Ascending aorta (tissue), 2 donors: ENCODE measurements around the gene ESPNL. TPM values are rescaled to one million over a fixed set of nuclear protein-coding genes. Genes with fewer than 3 reads are reported as not detected.
A peak's percentile ranks its signal among the peaks of the same experiment; 100 is the strongest.

Experiments used
- DNase-seq, 2 donors: peaks; one replicate each; pipeline ENCODE4 v3.0.0-alpha.2; 2019; ENCODE audit warnings: low spot score in 2 of 2
- H3K27ac ChIP-seq, 2 donors: fragments of 200-600 bp; sonication (generic); one replicate each; pipeline ENCODE4 v1.5.1; 2016 to 2017; ENCODE audit warnings: mild to moderate bottlenecking in 1 of 2
- H3K27me3 ChIP-seq: fragments of 200-600 bp; sonication (generic); one replicate; pipeline ENCODE4 v1.5.1; 2017
- H3K36me3 ChIP-seq, 2 donors: fragments of 200-600 bp; sonication (generic); one replicate each; pipeline ENCODE4 v1.5.1; 2016
- H3K4me1 ChIP-seq, 2 donors: fragments of 200-600 bp; sonication (generic); one replicate each; pipeline ENCODE4 v1.5.1; 2016 to 2017; ENCODE audit warnings: mild to moderate bottlenecking in 1 of 2
- H3K4me3 ChIP-seq, 2 donors: fragments of 200-600 bp; sonication (generic); one replicate each; pipeline ENCODE4 v1.5.1; 2016 to 2017; ENCODE audit warnings: mild to moderate bottlenecking in 1 of 2
- H3K9me3 ChIP-seq, 2 donors: fragments of 200-600 bp; sonication (generic); one replicate each; pipeline ENCODE4 v1.5.1; 2016
- intact Hi-C: fragments of 100-400 bp; cut with DNase I; formaldehyde crosslinking; loops from one replicate; pipeline ENCODE4 v1.15.1; 2023
- total RNA-seq: library from RNA; depleted of rRNA; stranded (reverse); fragments of >200 nt; gene quantifications from one replicate; pipeline ENCODE4 v1.1.0, GENCODE V29; 2016
- TF ChIP-seq, protein P1 (sequence below), 3 experiments: fragments of 200-600 bp in 2 of 3; fragments of 450-650 bp in 1 of 3; sonication (generic) in 2 of 3; IDR thresholded peaks; one replicate each; pipeline ENCODE4 v1.5.1; 2016 to 2019; ENCODE audit warnings: antibody characterized with exemption in 3 of 3, mild to moderate bottlenecking in 1 of 3, moderate library complexity in 1 of 3

Gene ESPNL
- total RNA-seq, 1 donor from 2014 or later = not detected

DNA sequence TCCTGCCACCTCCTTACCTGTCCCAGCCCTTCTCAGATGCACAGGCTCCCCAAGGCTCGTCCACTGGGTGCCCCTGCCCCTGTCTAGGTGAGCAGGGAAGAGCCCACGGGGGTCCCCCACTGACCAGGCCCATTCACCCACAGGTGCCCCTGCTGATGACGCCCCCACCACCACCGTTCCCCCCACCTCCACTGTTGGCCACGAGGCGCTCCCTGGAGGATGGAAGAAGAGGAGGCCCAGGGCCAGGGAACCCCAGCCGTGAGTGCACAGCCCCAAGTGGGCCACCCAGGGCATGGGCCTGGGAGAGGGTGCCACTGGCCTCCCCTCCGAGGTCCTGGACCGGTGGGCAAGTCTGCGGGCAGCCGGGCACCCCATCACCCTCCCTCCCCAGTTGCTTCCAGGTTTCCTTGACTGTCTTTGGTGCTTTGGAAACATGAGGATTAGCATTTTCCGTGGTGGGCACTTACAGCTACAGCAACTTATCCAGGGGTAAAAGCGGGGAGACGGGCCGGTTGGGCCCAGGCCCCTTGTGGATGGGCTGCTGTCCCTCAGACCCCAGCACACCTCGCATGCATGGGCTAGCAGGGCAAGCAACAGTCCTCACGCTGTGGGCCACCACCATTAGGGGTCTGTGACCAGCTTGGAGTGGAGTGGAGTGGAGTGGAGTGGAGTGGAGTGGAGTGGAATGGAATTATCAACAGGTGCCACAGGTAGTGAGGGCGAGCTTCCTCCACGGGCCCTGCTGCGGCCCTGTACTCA lies 25.2 kb downstream of the ESPNL start:
- intact Hi-C loops = no loop called here
- no peaks in the 10 kb centered on the region for H3K36me3 ChIP-seq
- DNase-seq = no peak
- peaks cover 0 to under 1% of the 10 kb centered on the region in 2 donors for H3K4me1 ChIP-seq
- H3K27ac ChIP-seq = no peak overlapping the region
- no peaks in the 10 kb centered on the region for H3K9me3 ChIP-seq
- no peak overlapping the region for H3K4me3 ChIP-seq
- TF ChIP-seq, protein P1, sequence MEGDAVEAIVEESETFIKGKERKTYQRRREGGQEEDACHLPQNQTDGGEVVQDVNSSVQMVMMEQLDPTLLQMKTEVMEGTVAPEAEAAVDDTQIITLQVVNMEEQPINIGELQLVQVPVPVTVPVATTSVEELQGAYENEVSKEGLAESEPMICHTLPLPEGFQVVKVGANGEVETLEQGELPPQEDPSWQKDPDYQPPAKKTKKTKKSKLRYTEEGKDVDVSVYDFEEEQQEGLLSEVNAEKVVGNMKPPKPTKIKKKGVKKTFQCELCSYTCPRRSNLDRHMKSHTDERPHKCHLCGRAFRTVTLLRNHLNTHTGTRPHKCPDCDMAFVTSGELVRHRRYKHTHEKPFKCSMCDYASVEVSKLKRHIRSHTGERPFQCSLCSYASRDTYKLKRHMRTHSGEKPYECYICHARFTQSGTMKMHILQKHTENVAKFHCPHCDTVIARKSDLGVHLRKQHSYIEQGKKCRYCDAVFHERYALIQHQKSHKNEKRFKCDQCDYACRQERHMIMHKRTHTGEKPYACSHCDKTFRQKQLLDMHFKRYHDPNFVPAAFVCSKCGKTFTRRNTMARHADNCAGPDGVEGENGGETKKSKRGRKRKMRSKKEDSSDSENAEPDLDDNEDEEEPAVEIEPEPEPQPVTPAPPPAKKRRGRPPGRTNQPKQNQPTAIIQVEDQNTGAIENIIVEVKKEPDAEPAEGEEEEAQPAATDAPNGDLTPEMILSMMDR (IDR thresholded peaks at IDR 0.05) = no peak
- no peaks in the 10 kb centered on the region for H3K27me3 ChIP-seq

DNA sequence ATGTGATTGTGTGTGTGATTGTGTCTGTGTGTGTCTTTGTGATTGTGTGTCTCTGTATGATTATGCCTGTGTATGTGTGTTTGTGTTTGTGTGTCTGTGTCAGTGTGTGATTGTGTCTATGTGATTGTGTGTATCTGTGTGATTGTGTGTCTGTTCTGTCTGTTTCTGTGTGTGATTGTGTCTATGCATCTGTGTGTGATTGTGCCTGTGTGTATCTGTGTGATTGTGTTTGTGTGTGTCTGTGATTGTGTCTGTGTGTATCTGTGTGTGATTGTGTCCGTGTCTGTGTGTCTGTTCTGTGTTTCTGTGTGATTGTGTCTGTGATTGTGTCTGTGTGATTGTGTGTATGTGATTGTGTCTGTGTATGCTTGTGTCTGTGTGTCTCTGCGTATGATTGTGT lies 26.2 kb downstream of the ESPNL start:
- no peak for DNase-seq
- H3K4me3 ChIP-seq = no peak overlapping the region
- intact Hi-C loops = no loop called here
- no peak overlapping the region for H3K27ac ChIP-seq
- H3K27me3 ChIP-seq = no peaks in the 10 kb centered on the region
- TF ChIP-seq, protein P1 (IDR thresholded peaks at IDR 0.05) = no peak
- H3K36me3 ChIP-seq = no peaks in the 10 kb centered on the region
- no peaks in the 10 kb centered on the region for H3K9me3 ChIP-seq
- H3K4me1 ChIP-seq = no peaks in the 10 kb centered on the region

DNA sequence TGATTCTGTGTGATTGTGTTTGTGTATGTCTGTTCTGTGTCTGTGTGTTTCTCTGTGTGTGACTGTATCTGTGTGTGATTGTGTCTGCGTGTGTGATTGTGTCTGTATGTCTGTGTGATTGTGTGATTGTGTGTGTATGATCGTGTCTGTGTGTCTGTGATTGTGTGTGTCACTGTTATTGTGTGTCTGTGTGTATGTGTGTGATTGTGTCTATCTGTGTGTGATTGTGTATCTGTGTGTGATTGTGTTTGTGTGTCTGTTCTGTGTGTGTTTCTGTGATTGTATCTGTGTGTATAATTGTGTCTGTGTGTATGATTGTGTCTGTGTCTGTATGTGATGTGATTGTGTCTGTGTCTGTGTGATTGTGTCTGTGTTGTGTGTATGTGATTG lies 26.6 kb downstream of the ESPNL start:
- H3K4me1 ChIP-seq = no peaks in the 10 kb centered on the region
- H3K9me3 ChIP-seq = no peaks in the 10 kb centered on the region
- no peaks in the 10 kb centered on the region for H3K36me3 ChIP-seq
- no peaks in the 10 kb centered on the region for H3K27me3 ChIP-seq
- no peak for DNase-seq
- intact Hi-C loops = no loop called here
- H3K4me3 ChIP-seq = no peak overlapping the region
- TF ChIP-seq, protein P1 (IDR thresholded peaks at IDR 0.05) = no peak
- H3K27ac ChIP-seq = no peak overlapping the region

DNA sequence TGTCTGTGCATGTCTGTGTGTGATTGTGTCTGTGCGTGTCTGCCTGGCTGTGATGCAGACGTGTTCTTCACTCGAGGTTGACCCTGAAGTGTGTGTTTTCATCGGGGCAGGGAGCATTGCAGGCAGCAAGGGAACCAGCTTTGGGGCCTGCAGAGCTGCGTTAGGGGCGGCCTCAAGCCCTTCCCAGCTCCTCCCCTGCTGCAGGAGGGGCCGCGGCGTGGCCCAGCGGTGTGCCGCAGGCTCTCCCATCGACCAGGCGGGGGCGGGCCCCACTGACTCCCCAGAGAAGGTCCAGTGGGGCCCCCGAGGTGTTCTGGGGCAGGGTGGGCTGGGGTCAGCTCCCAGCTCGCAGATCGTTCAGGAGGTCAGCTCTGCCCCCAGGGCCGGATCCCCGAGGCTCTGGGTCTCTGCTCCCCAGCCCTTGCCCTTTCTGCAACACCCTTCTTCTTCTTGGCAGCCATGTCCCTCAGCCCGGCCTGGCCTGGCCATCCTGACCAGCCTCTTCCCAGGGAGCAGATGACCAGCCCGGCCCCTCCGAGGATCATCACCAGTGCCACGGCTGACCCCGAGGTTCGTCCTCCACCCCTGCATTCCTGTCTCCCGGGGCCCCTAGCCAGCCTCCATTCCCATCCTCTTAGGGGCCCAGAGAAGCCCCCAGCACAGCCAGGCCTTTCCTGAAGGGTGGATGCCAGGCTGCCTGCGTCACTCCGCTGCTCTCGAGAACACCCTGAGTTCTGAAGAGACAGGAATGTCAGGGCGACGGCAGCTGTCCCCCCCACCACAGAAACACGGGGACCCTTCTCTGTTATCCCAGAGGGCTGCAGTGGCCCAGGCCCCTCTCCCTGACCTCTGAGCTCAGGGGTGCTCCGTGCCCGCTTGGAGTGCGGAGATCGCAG lies 27.3 kb downstream of the ESPNL start:
- intact Hi-C loops = no loop called here
- Histone ChIP-seq H3K4me1 (no peaks in the 10 kb centered on the region), H3K36me3 (no peaks in the 10 kb centered on the region), H3K9me3 (no peaks in the 10 kb centered on the region), H3K27me3 (no peaks in the 10 kb centered on the region), H3K27ac (no peak overlapping the region), H3K4me3 (no peak overlapping the region)
- TF ChIP-seq, protein P1 (IDR thresholded peaks at IDR 0.05) = peak in 2 of 3 experiments; percentile 7 to 20
- DNase-seq = no peak

DNA sequence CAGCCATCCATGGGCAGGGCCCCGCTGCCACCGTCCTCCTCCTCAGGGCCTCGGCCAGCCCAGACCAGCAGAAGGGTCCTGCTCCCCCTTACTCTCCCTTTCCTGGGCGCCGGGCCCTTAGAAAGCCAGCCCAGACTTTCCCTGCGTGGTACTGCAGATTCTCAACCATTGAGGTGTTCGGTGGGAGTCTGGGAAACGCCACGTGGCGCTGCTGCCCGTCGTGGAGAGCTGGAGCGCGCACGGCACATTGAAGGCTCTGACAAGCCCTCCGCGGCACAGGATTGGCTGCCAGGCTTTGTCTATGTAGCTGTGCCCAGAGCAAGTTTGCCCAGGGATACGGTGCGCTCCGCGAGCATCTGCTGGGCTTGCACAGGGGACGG lies 27.9 kb downstream of the ESPNL start:
- H3K27me3 ChIP-seq = no peaks in the 10 kb centered on the region
- H3K4me3 ChIP-seq = no peak overlapping the region
- intact Hi-C loops = no loop called here
- no peak overlapping the region for H3K27ac ChIP-seq
- DNase-seq = no peak
- no peaks in the 10 kb centered on the region for H3K36me3 ChIP-seq
- H3K4me1 ChIP-seq = no peaks in the 10 kb centered on the region
- TF ChIP-seq, protein P1 (IDR thresholded peaks at IDR 0.05) = no peak
- no peaks in the 10 kb centered on the region for H3K9me3 ChIP-seq
